Measurements from ENCODE around the gene NSUN5. TPM values are rescaled to one million over a fixed set of nuclear protein-coding genes. Genes with fewer than 3 reads are reported as not detected.

Gene NSUN5
- total RNA-seq: 15.9 TPM
- long read RNA-seq, transcript NSUN5-204 (10 exons, 1,663 nt): major isoform, 30 of 37 reads
- long read RNA-seq, partial matches to known transcripts: 1 of 37 reads
- long read RNA-seq, other reads (novel, unspliced or antisense): 2 of 37 reads

GRCh38 chr7:73308665-73309214, at the start of gene NSUN5:
NSUN5 (minus strand) TSS chr7:73308826; CDS start chr7:73308790, 36 bp downstream.
- H3K27me3 ChIP-seq (ENCODE audit: low read depth): no peaks in the 10 kb centered on the region
- H3K9me3 ChIP-seq (replicated peaks): no peaks in the 10 kb centered on the region
- peak; percentile 89 for DNase-seq
- intact Hi-C loops (cut with micrococcal nuclease): no loop called here
- H3K4me3 ChIP-seq: peak within 1 kb of the TSS; percentile 84
- TF ChIP-seq CTCF (IDR thresholded peaks at IDR 0.05; ENCODE audit: borderline replicate concordance): no peak
- peak within 1 kb of the TSS; percentile 82 for H3K27ac ChIP-seq (replicated peaks)
- peaks cover 27% of the 10 kb centered on the region for H3K36me3 ChIP-seq
- H3K4me1 ChIP-seq: peaks cover 18% of the 10 kb centered on the region

DNA sequence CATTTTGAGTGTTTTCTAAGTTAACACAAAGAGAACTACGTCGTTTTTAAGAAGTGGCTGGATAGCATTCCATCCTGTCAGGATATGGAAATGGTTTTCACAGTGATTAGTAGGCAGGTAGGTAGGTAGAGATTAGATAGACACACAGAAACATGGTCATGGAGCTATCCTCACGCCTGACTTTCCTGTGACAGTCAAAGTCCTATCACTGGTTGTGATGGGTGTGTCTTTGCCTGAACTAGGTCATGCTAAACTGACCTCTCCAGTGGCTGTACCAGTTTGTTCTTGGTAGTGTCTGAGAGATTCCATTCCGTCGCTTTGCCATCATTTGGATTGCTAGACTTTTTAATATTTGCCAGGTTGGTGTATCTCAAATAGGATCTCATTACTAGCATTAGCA, 47.5 kb upstream of the NSUN5 start:
- H3K4me3 ChIP-seq: no peak overlapping the region
- no peak for TF ChIP-seq CTCF (IDR thresholded peaks at IDR 0.05; ENCODE audit: borderline replicate concordance)
- no peak for DNase-seq
- intact Hi-C loops (cut with micrococcal nuclease): no loop called here
- H3K27me3 ChIP-seq (ENCODE audit: low read depth): no peaks in the 10 kb centered on the region
- H3K36me3 ChIP-seq: no peaks in the 10 kb centered on the region
- H3K4me1 ChIP-seq: peaks cover 13% of the 10 kb centered on the region
- no peak overlapping the region for H3K27ac ChIP-seq (replicated peaks)
- H3K9me3 ChIP-seq (replicated peaks): peaks cover 12% of the 10 kb centered on the region

- no peak for TF ChIP-seq CTCF (IDR thresholded peaks at IDR 0.05; ENCODE audit: borderline replicate concordance)
- Histone ChIP-seq H3K4me3 (no peak overlapping the region), H3K9me3 (replicated peaks) (peaks cover 12% of the 10 kb centered on the region), H3K36me3 (no peaks in the 10 kb centered on the region), H3K4me1 (peaks cover 18% of the 10 kb centered on the region), H3K27me3 (ENCODE audit: low read depth) (no peaks in the 10 kb centered on the region), H3K27ac (replicated peaks) (no peak overlapping the region)
- no peak for DNase-seq
- intact Hi-C loops (cut with micrococcal nuclease): no loop called here
These were observed 46.2 kb upstream of the NSUN5 start for GRCh38 chr7:73354821-73355220.

- Histone ChIP-seq H3K4me3 (no peak overlapping the region), H3K9me3 (replicated peaks) (peaks cover 12% of the 10 kb centered on the region), H3K4me1 (peaks cover 18% of the 10 kb centered on the region), H3K27ac (replicated peaks) (no peak overlapping the region), H3K36me3 (no peaks in the 10 kb centered on the region), H3K27me3 (ENCODE audit: low read depth) (no peaks in the 10 kb centered on the region)
- no peak for DNase-seq
- TF ChIP-seq CTCF (IDR thresholded peaks at IDR 0.05; ENCODE audit: borderline replicate concordance): no peak
- intact Hi-C loops (cut with micrococcal nuclease): no loop called here
These were observed 45.6 kb upstream of the NSUN5 start for GRCh38 chr7:73354196-73354595.

DNA sequence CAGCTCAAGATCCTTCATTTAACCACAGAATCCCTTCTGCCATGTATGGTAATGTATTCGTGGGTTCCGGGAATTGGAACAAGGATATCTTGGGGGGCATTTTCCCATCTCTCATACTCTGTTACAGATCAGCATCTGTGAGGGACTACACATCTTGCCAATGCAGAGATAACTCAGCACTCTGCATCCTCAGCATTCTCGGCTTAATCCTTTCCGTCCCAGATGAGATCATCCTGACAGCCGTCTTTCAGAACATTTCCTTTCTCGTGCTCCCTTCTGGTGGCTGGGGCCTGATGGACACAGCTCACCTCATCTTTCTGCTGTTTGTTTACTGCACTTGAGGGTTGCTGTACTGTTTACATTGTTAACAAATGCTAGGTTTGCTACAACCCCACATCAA, 44.6 kb upstream of the NSUN5 start:
- DNase-seq: no peak
- H3K4me3 ChIP-seq: no peak overlapping the region
- intact Hi-C loops (cut with micrococcal nuclease): no loop called here

More for the DNA sequence above, 44.6 kb upstream of the NSUN5 start:
- Histone ChIP-seq H3K36me3 (no peaks in the 10 kb centered on the region), H3K9me3 (replicated peaks) (peaks cover 12% of the 10 kb centered on the region), H3K27me3 (ENCODE audit: low read depth) (no peaks in the 10 kb centered on the region), H3K27ac (replicated peaks) (no peak overlapping the region), H3K4me1 (peaks cover 13% of the 10 kb centered on the region)
- no peak for TF ChIP-seq CTCF (IDR thresholded peaks at IDR 0.05; ENCODE audit: borderline replicate concordance)

Measured in left ventricle myocardium inferior (tissue), 1 donor.